Liver (tissue), 3 donors: ENCODE results near the gene TEX11.

Source experiments
- ATF3 ChIP-seq: IDR thresholded peaks from 2 replicates; pipeline ENCODE4 v1.6.1; 2016; ENCODE audit warnings: antibody characterized with exemption
- CTCF ChIP-seq: fragments of 150-350 bp; IDR thresholded peaks from 2 replicates; pipeline ENCODE4 v1.5.1; 2017; ENCODE audit warnings: improper control_type of control experiment, low read depth, low read length; ENCODE audit not compliant: missing input control
- FOXA2 ChIP-seq: IDR thresholded peaks from 2 replicates; pipeline ENCODE4 v1.6.1; 2016; ENCODE audit warnings: antibody characterized with exemption
- GABPA ChIP-seq, 2 donors: IDR thresholded peaks in 1 of 2; conservative IDR thresholded peaks in 1 of 2; 2 replicates each; pipeline ENCODE4 v1.6.1; 2016; ENCODE audit warnings: antibody characterized with exemption in 2 of 2, mild to moderate bottlenecking in 1 of 2, moderate library complexity in 1 of 2
- RAD21 ChIP-seq, 2 donors: IDR thresholded peaks; 2 replicates each; pipeline ENCODE4 v1.6.1; 2016; ENCODE audit warnings: antibody characterized with exemption in 2 of 2, mild to moderate bottlenecking in 2 of 2
- donor health status: healthy.
- donor health status: healthy.

- TF ChIP-seq CTCF (no peak), RAD21 (IDR thresholded peaks at IDR 0.05) (no peak), GABPA (IDR thresholded peaks at IDR 0.05 in 1 of 2, conservative IDR thresholded peaks at IDR 0.05 in 1 of 2) (no peak), ATF3 (no peak), FOXA2 (no peak)
Observed at GRCh38 chrX:70921709-70922352, 13.3 kb upstream of the TEX11 start.
